HCT116 (cell line): ENCODE measurements around the gene DAAM1. TPM values are rescaled to one million over a fixed set of nuclear protein-coding genes. Genes with fewer than 3 reads are reported as not detected.

Experiments used
- ATAC-seq: fragments of 200-7000 bp; cut with Tn5 transposase; 2 replicates; pipeline ENCODE4 v1.9.1; 2020; ENCODE audit warnings: mild to moderate bottlenecking, moderate library complexity
- BruUV-seq: library from RNA; stranded (reverse); fragments of 400-500 nt; replicated peaks from 2 replicates; lab custom pipeline; 2021; lab: Mats Ljungman, UMichigan
- CTCF ChIA-PET: fragments of 300-600 bp; sonication (Branson Sonifier 250); formaldehyde crosslinking; loops from one replicate; lab custom pipeline; 2021; ENCODE audit warnings: antibody characterized with exemption; lab: Charles Lee
- POLR2A ChIA-PET: fragments of 300-600, 350-600 bp; sonication (Branson Sonifier 250); formaldehyde crosslinking; loops from one replicate; lab custom pipeline; 2021; ENCODE audit warnings: antibody characterized with exemption; lab: Charles Lee
- RAD21 ChIA-PET, 2 experiments: fragments of 300-600 bp; sonication (Branson Sonifier 250); formaldehyde crosslinking; loops; one replicate each; lab custom pipeline; 2023; ENCODE audit warnings: low total read pairs in 2 of 2; ENCODE audit not compliant: uncharacterized antibody in 2 of 2, unreplicated experiment in 2 of 2, low non-redundant PET in 1 of 2; lab: Charles Lee
- DNase-seq: peaks from one replicate; pipeline ENCODE4 v3.0.0-alpha.2; 2010; ENCODE audit warnings: low read depth, low spot score
- H2AFZ ChIP-seq: fragments of 200-600 bp; shearing (Covaris generic), sonication (generic); 2 replicates; pipeline ENCODE4 v1.6.1; 2017; ENCODE audit warnings: low read depth, mixed run types, mixed read lengths, antibody characterized with exemption, low read length; ENCODE audit not compliant: poor library complexity, severe bottlenecking
- H3K27ac ChIP-seq: 2 replicates; pipeline ENCODE4 v1.5.1; 2012; ENCODE audit warnings: low read depth, low read length
- H3K27me3 ChIP-seq: fragments of 200-600 bp; sonication (generic); 2 replicates; pipeline ENCODE4 v1.6.1; 2016; ENCODE audit warnings: mixed run types, low read length, mixed read lengths; ENCODE audit not compliant: insufficient read depth
- H3K36me3 ChIP-seq, 2 experiments: fragments of 200-500 bp in 1 of 2; fragments of 200-600 bp in 1 of 2; sonication (Bioruptor generic) in 1 of 2; sonication (generic) in 1 of 2; 2 replicates each; pipeline versions ENCODE4 v1.5.1 to v1.6.1; 2014 to 2016; ENCODE audit warnings: low read length in 2 of 2, inconsistent platforms in 1 of 2, mixed read lengths in 1 of 2, mixed run types in 1 of 2; ENCODE audit not compliant: insufficient read depth in 2 of 2, control insufficient read depth in 1 of 2
- H3K4me1 ChIP-seq, 2 experiments: fragments of 200-600 bp in 1 of 2; sonication (generic) in 1 of 2; 2 replicates each; pipeline versions ENCODE4 v1.5.1 to v1.6.1; 2012 to 2017; ENCODE audit warnings: low read length in 2 of 2, inconsistent platforms in 1 of 2, mild to moderate bottlenecking in 1 of 2, mixed read lengths in 1 of 2, mixed run types in 1 of 2, moderate library complexity in 1 of 2; ENCODE audit not compliant: insufficient read depth in 2 of 2, control insufficient read depth in 1 of 2
- H3K4me2 ChIP-seq: fragments of 200-600 bp; sonication (generic); 2 replicates; pipeline ENCODE4 v1.6.1; 2017; ENCODE audit warnings: mixed run types, low read length, mixed read lengths
- H3K4me3 ChIP-seq, 2 experiments: fragments of 200-600 bp in 1 of 2; sonication (generic) in 1 of 2; replicated peaks in 1 of 2; 2 replicates each; pipeline ENCODE4 v1.5.1; 2011 to 2016; ENCODE audit warnings: low read length in 2 of 2, control low read depth in 1 of 2, low read depth in 1 of 2, mild to moderate bottlenecking in 1 of 2, mixed read lengths in 1 of 2, mixed run types in 1 of 2
- H3K79me2 ChIP-seq: fragments of 200-600 bp; sonication (generic); 2 replicates; pipeline ENCODE4 v1.6.1; 2017; ENCODE audit warnings: mild to moderate bottlenecking, mixed run types, low read length, moderate library complexity, mixed read lengths; ENCODE audit not compliant: insufficient read depth
- H3K9ac ChIP-seq: fragments of 200-600 bp; sonication (generic); 2 replicates; pipeline ENCODE4 v1.6.1; 2016; ENCODE audit warnings: low read length, mixed read lengths
- H3K9me2 ChIP-seq: fragments of 200-600 bp; sonication (generic), shearing (Covaris generic); 2 replicates; pipeline ENCODE4 v1.6.1; 2017; ENCODE audit warnings: mixed run types, mild to moderate bottlenecking, moderate library complexity; ENCODE audit not compliant: insufficient read depth
- H3K9me3 ChIP-seq, 2 experiments: fragments of 200-500 bp in 1 of 2; fragments of 200-600 bp in 1 of 2; sonication (Bioruptor generic) in 1 of 2; sonication (generic) in 1 of 2; 2 replicates each; pipeline ENCODE4 v1.6.1; 2014 to 2017; ENCODE audit warnings: low read length in 2 of 2, mixed read lengths in 2 of 2, inconsistent platforms in 1 of 2, low read depth in 1 of 2, mild to moderate bottlenecking in 1 of 2, mixed run types in 1 of 2, moderate library complexity in 1 of 2; ENCODE audit not compliant: control insufficient read depth in 1 of 2, insufficient read depth in 1 of 2
- H4K20me1 ChIP-seq: fragments of 200-600 bp; sonication (generic), shearing (Covaris generic); 2 replicates; pipeline ENCODE4 v1.6.1; 2017; ENCODE audit warnings: mixed run types, mild to moderate bottlenecking, moderate library complexity; ENCODE audit not compliant: insufficient read depth
- CBX3 ChIP-seq: IDR thresholded peaks from 2 replicates; pipeline ENCODE4 v1.6.1; 2012; ENCODE audit warnings: low read depth
- CEBPB ChIP-seq: IDR thresholded peaks from 2 replicates; pipeline ENCODE4 v1.6.1; 2012; ENCODE audit warnings: low read depth
- EGR1 ChIP-seq: IDR thresholded peaks from 2 replicates; pipeline ENCODE4 v1.6.1; 2012; ENCODE audit warnings: low read depth
- EZH2phosphoT487 ChIP-seq: fragments of 200-600 bp; IDR thresholded peaks from 2 replicates; pipeline ENCODE4 v1.6.1; 2018; ENCODE audit warnings: antibody characterized with exemption, borderline replicate concordance
- JUND ChIP-seq: IDR thresholded peaks from 2 replicates; pipeline ENCODE4 v1.6.1; 2012
- POLR2A ChIP-seq: IDR thresholded peaks from 2 replicates; pipeline ENCODE4 v1.7.0; 2011; ENCODE audit warnings: borderline replicate concordance; ENCODE audit not compliant: insufficient read depth, insufficient read length; ENCODE audit errors: extremely low read depth
- POLR2AphosphoS5 ChIP-seq: IDR thresholded peaks from 2 replicates; pipeline ENCODE4 v1.6.1; 2011; ENCODE audit warnings: mild to moderate bottlenecking, low read depth, low read length, moderate library complexity
- RAD21 ChIP-seq: IDR thresholded peaks from 2 replicates; pipeline ENCODE4 v1.6.1; 2012; ENCODE audit warnings: low read depth, mild to moderate bottlenecking
- SIN3A ChIP-seq: IDR thresholded peaks from 2 replicates; pipeline ENCODE4 v1.6.1; 2012; ENCODE audit warnings: low read depth
- SP1 ChIP-seq: IDR thresholded peaks from 2 replicates; pipeline ENCODE4 v1.6.1; 2012; ENCODE audit warnings: low read depth
- SRF ChIP-seq: IDR thresholded peaks from 2 replicates; pipeline ENCODE4 v1.6.1; 2012; ENCODE audit warnings: low read depth
- YY1 ChIP-seq: IDR thresholded peaks from 2 replicates; pipeline ENCODE4 v1.6.1; 2011; ENCODE audit warnings: low read length, low read depth, moderate library complexity, mild to moderate bottlenecking; ENCODE audit not compliant: insufficient replicate concordance; ENCODE audit errors: extremely low read depth
- ZFX ChIP-seq: fragments of 450-650 bp; IDR thresholded peaks from 2 replicates; pipeline ENCODE4 v1.6.1; 2017
- ZNF274 ChIP-seq: fragments of 200-500 bp; sonication (Bioruptor generic); IDR thresholded peaks from 2 replicates; pipeline ENCODE4 v1.6.1; 2014; ENCODE audit warnings: mild to moderate bottlenecking, low read depth, low read length, inconsistent platforms
- intact Hi-C: fragments of 100-400 bp; cut with micrococcal nuclease; formaldehyde crosslinking; loops from 2 replicates; pipeline ENCODE4 v1.10.0; 2022
- total RNA-seq: library from RNA; stranded (reverse); gene quantifications from one replicate; pipeline ENCODE4 v1.2.1, GENCODE V29; 2021; ENCODE audit not compliant: unreplicated experiment
- TF ChIP-seq, protein P1 (sequence below), 3 experiments: fragments of 200-600 bp in 1 of 3; sonication (generic) in 1 of 3; IDR thresholded peaks in 2 of 3; conservative IDR thresholded peaks in 1 of 3; 2 replicates each; pipeline ENCODE4 v1.5.1; 2012 to 2017; ENCODE audit warnings: low read depth in 2 of 3, low read length in 2 of 3, antibody characterized with exemption in 1 of 3, borderline replicate concordance in 1 of 3, control low read depth in 1 of 3, mild to moderate bottlenecking in 1 of 3, mixed read lengths in 1 of 3, mixed run types in 1 of 3, moderate library complexity in 1 of 3; ENCODE audit not compliant: insufficient read depth in 1 of 3
- TF ChIP-seq, protein P2 (sequence below): IDR thresholded peaks from 2 replicates; pipeline ENCODE4 v1.6.1; 2012
- TF ChIP-seq, protein P3 (sequence below): IDR thresholded peaks from 2 replicates; pipeline ENCODE4 v1.6.1; 2012; ENCODE audit warnings: low read depth

DAAM1 gene
- total RNA-seq, 1 experiment from 2014 or later, result 10.7 TPM

DNA sequence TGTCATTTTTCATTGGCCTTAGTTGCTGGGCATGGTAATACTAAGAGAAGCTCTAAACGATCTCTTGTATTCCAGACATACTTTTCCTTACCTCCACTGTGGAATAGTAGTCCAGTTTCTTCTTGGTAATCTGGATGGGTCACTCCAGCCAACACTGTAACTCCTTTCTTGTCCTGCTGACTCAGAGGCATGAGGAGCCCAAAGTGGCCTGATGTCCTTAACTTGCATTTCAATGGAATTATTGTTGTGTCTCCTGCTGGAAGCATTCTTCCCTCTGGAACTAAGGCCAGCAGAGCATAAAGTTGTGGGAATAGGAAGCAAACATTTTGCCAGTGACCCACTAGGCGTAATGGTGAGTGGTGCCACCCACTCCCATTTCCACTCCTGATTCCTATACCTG is 33.1 kb downstream of the DAAM1 start:
- Histone ChIP-seq H3K4me2 (no peak overlapping the region), H3K79me2 (no peaks in the 10 kb centered on the region)
- no TSS peak for BruUV-seq

More for the DNA sequence above, 33.1 kb downstream of the DAAM1 start:
- RAD21 ChIA-PET, result no interaction called here
- Histone ChIP-seq H2AFZ (no peak overlapping the region), H3K4me1 (no peaks in the 10 kb centered on the region), H3K36me3 (no peaks in the 10 kb centered on the region), H3K9me2 (no peaks in the 10 kb centered on the region; the same call in 1 of the 2 replicates), H3K27ac (no peak overlapping the region), H3K27me3 (no peaks in the 10 kb centered on the region), H4K20me1 (no peaks in the 10 kb centered on the region), H3K4me3 (no peak overlapping the region), H3K9ac (no peak overlapping the region), H3K9me3 (no peaks in the 10 kb centered on the region)
- TF ChIP-seq RAD21 (no peak), SRF (no peak), CEBPB (no peak), POLR2A (no peak), ZNF274 (no peak), CBX3 (no peak), JUND (no peak), ZFX (no peak), POLR2AphosphoS5 (no peak), EZH2phosphoT487 (no peak), SIN3A (no peak), SP1 (no peak), EGR1 (no peak), YY1 (no peak)
- TF ChIP-seq, protein P1, sequence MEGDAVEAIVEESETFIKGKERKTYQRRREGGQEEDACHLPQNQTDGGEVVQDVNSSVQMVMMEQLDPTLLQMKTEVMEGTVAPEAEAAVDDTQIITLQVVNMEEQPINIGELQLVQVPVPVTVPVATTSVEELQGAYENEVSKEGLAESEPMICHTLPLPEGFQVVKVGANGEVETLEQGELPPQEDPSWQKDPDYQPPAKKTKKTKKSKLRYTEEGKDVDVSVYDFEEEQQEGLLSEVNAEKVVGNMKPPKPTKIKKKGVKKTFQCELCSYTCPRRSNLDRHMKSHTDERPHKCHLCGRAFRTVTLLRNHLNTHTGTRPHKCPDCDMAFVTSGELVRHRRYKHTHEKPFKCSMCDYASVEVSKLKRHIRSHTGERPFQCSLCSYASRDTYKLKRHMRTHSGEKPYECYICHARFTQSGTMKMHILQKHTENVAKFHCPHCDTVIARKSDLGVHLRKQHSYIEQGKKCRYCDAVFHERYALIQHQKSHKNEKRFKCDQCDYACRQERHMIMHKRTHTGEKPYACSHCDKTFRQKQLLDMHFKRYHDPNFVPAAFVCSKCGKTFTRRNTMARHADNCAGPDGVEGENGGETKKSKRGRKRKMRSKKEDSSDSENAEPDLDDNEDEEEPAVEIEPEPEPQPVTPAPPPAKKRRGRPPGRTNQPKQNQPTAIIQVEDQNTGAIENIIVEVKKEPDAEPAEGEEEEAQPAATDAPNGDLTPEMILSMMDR (IDR thresholded peaks at IDR 0.05 in 2 of 3, conservative IDR thresholded peaks at IDR 0.05 in 1 of 3; ENCODE audit: borderline replicate concordance in 1 of 3, insufficient read depth in 1 of 3, low read depth in 2 of 3, low read length in 2 of 3), result no peak
- TF ChIP-seq, protein P2, sequence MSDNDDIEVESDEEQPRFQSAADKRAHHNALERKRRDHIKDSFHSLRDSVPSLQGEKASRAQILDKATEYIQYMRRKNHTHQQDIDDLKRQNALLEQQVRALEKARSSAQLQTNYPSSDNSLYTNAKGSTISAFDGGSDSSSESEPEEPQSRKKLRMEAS, result no peak
- TF ChIP-seq, protein P3, sequence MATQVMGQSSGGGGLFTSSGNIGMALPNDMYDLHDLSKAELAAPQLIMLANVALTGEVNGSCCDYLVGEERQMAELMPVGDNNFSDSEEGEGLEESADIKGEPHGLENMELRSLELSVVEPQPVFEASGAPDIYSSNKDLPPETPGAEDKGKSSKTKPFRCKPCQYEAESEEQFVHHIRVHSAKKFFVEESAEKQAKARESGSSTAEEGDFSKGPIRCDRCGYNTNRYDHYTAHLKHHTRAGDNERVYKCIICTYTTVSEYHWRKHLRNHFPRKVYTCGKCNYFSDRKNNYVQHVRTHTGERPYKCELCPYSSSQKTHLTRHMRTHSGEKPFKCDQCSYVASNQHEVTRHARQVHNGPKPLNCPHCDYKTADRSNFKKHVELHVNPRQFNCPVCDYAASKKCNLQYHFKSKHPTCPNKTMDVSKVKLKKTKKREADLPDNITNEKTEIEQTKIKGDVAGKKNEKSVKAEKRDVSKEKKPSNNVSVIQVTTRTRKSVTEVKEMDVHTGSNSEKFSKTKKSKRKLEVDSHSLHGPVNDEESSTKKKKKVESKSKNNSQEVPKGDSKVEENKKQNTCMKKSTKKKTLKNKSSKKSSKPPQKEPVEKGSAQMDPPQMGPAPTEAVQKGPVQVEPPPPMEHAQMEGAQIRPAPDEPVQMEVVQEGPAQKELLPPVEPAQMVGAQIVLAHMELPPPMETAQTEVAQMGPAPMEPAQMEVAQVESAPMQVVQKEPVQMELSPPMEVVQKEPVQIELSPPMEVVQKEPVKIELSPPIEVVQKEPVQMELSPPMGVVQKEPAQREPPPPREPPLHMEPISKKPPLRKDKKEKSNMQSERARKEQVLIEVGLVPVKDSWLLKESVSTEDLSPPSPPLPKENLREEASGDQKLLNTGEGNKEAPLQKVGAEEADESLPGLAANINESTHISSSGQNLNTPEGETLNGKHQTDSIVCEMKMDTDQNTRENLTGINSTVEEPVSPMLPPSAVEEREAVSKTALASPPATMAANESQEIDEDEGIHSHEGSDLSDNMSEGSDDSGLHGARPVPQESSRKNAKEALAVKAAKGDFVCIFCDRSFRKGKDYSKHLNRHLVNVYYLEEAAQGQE, result no peak
- DNase-seq (no peak), ATAC-seq (no peak)
- intact Hi-C loops, result no loop called here
- POLR2A ChIA-PET, result no interaction called here
- CTCF ChIA-PET, result no interaction called here
